Kidney epithelial cell (primary cell): ENCODE results near the gene POU4F3. TPM values are rescaled to one million over a fixed set of nuclear protein-coding genes. Genes with fewer than 3 reads are reported as not detected.

Source experiments
- DNase-seq: peaks from one replicate; pipeline ENCODE4 v3.0.0-alpha.2; 2010; ENCODE audit warnings: low read depth
- H3K27me3 ChIP-seq: 2 replicates; pipeline ENCODE4 v1.6.0; 2011; ENCODE audit warnings: low read length; ENCODE audit not compliant: control insufficient read depth, insufficient read depth
- H3K36me3 ChIP-seq: 2 replicates; pipeline ENCODE4 v1.5.1; 2011; ENCODE audit warnings: low read length; ENCODE audit not compliant: control insufficient read depth, insufficient read depth
- H3K4me3 ChIP-seq: 2 replicates; pipeline ENCODE4 v1.5.1; 2011; ENCODE audit warnings: low read depth, mild to moderate bottlenecking, control low read depth, low read length
- total RNA-seq: library from RNA; depleted of rRNA; stranded (reverse); fragments of >200 nt; gene quantifications from 2 replicates; pipeline ENCODE4 v1.2.3, GENCODE V29; 2015
- TF ChIP-seq, protein P1 (sequence below): IDR thresholded peaks from 2 replicates; pipeline ENCODE4 v1.5.1; 2011; ENCODE audit warnings: mild to moderate bottlenecking, moderate library complexity, low read length, control low read depth, inconsistent platforms; ENCODE audit not compliant: insufficient read depth, poor library complexity, severe bottlenecking

The POU4F3 gene
- total RNA-seq, 1 donor from 2014 or later: not detected

DNA sequence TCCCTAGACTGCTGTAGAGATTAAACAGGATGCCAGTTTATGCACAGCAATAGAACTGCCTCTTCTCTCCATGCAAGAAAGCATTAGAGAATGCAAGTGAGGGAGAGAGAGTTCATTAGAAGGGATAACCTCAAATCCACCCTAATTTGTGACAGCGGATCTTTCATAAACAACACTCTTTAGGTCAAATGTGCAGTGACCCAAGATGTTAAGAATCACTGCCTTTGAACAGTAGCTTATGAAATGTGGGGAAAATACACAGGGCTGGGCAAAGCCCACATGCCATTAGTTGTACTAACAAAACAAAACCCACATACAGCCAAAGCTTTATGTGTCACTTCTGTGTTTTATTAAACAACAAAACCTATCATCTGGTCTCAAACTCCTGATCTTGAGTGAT lies 36.2 kb upstream of the POU4F3 start:
- H3K4me3 ChIP-seq: no peak overlapping the region
- no peaks in the 10 kb centered on the region for H3K36me3 ChIP-seq
- DNase-seq: no peak
- TF ChIP-seq, protein P1, sequence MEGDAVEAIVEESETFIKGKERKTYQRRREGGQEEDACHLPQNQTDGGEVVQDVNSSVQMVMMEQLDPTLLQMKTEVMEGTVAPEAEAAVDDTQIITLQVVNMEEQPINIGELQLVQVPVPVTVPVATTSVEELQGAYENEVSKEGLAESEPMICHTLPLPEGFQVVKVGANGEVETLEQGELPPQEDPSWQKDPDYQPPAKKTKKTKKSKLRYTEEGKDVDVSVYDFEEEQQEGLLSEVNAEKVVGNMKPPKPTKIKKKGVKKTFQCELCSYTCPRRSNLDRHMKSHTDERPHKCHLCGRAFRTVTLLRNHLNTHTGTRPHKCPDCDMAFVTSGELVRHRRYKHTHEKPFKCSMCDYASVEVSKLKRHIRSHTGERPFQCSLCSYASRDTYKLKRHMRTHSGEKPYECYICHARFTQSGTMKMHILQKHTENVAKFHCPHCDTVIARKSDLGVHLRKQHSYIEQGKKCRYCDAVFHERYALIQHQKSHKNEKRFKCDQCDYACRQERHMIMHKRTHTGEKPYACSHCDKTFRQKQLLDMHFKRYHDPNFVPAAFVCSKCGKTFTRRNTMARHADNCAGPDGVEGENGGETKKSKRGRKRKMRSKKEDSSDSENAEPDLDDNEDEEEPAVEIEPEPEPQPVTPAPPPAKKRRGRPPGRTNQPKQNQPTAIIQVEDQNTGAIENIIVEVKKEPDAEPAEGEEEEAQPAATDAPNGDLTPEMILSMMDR: no peak
- H3K27me3 ChIP-seq: no peaks in the 10 kb centered on the region

DNA sequence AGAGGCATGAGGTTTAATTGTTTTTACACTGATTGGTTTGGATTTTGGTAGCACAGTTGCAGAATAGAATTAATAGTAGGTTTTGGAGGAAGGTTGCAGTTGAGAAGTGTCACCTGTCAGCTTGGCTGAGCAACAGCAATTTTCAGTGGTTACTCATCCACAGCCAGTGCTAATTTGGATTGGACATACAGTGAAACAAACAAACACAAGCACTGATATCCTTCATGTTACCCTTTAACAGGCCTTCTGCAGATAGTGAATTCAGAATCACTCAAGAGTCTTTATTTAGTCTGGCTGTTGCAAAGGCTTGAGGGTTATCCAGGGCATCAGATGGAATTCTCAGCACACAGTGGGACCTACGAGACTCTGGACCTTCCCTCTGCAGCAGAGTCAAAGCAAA lies 31.8 kb upstream of the POU4F3 start:
- Histone ChIP-seq H3K4me3 (no peak overlapping the region), H3K36me3 (no peaks in the 10 kb centered on the region), H3K27me3 (no peaks in the 10 kb centered on the region)
- no peak for DNase-seq
- TF ChIP-seq, protein P1: no peak

GRCh38 chr5:146307796-146308195 lies 30.8 kb upstream of the POU4F3 start:
- TF ChIP-seq, protein P1: no peak
- Histone ChIP-seq H3K36me3 (no peaks in the 10 kb centered on the region), H3K4me3 (no peak overlapping the region), H3K27me3 (no peaks in the 10 kb centered on the region)
- DNase-seq: no peak

- Histone ChIP-seq H3K36me3 (no peaks in the 10 kb centered on the region), H3K4me3 (no peak overlapping the region), H3K27me3 (no peaks in the 10 kb centered on the region)
- TF ChIP-seq, protein P1: no peak
- DNase-seq: no peak
Observed at GRCh38 chr5:146310540-146310939, 28.1 kb upstream of the POU4F3 start.

DNA sequence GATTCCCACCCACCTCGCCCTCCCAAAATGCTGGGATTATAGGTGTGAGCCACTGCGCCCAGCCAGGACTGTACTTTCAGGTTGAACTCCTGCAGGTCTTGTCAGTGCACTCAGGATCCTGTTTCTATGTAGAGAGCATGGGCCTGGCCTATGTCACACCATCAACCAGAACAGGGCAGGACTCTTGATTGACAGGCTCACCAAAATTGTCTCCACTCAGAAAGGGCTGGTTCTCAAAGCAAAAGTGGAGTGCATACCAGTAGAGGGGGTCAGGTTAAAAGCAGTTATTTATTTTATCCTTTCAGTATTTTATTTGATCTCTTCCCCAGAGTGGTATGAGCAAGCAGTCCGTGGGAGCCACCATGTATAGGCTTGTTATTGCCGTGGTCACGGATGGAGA lies 27.4 kb upstream of the POU4F3 start:
- Histone ChIP-seq H3K36me3 (no peaks in the 10 kb centered on the region), H3K27me3 (no peaks in the 10 kb centered on the region), H3K4me3 (no peak overlapping the region)
- DNase-seq: no peak
- TF ChIP-seq, protein P1: no peak

DNA sequence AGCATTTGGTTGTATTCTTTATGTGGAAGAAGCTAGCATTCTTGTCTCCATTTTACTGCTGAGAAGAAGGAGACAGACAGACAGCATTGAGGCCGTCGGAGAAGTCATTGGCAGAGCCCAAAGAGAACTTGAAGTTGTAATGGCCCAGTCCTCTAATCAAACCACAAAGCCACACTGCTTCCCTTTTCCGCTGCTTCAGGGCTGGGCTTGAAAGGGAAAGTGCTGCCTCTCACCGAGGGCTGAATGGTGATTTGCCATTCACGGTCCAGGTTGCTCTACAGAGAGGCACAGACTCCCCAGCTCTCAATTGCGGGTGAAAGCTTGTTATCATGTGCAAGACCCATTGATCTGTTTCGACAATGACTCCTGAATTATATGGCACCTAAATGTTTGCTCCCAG lies 25.6 kb upstream of the POU4F3 start:
- no peak for DNase-seq
- H3K4me3 ChIP-seq: no peak overlapping the region
- H3K27me3 ChIP-seq: no peaks in the 10 kb centered on the region
- TF ChIP-seq, protein P1: no peak
- no peaks in the 10 kb centered on the region for H3K36me3 ChIP-seq
